GM10248 (cell line): ENCODE results near the gene LSMEM2.
A peak's percentile ranks its signal among the peaks of the same experiment; 100 is the strongest.

Experiments
- CTCF ChIA-PET: fragments of 300-600 bp; sonication (Branson Sonifier 250); formaldehyde crosslinking; extraction: SDS; loops from one replicate; lab custom pipeline; 2021; ENCODE audit warnings: antibody characterized with exemption; lab: Yijun Ruan, JAX
- POLR2A ChIA-PET: fragments of 350-650 bp; sonication (Branson Sonifier 250); formaldehyde crosslinking; extraction: SDS; loops from one replicate; lab custom pipeline; 2020; ENCODE audit warnings: antibody characterized with exemption; lab: Yijun Ruan, JAX
- DNase-seq: peaks from one replicate; pipeline ENCODE4 v3.0.0; 2012; ENCODE audit errors: extremely low spot score
- CTCF ChIP-seq: IDR thresholded peaks from 2 replicates; pipeline ENCODE4 v1.5.1; 2012; ENCODE audit warnings: mild to moderate bottlenecking, low read depth; ENCODE audit errors: extremely low read depth, missing control alignments, control extremely low read depth

LSMEM2 gene

GRCh38 chr3:50233176-50233575 is 45.7 kb upstream of the LSMEM2 start:
- POLR2A ChIA-PET = interaction anchor here (0.6 kb wide), 1 partner anchor 293 kb away, joined by 4 read pairs; the partner anchor contains the start of gene RBM6
- DNase-seq = no peak
- TF ChIP-seq CTCF = no peak
- CTCF ChIA-PET = interaction anchor here (1.0 to 26.7 kb wide), 4 partner anchors 13 to 66 kb away, joined by 3 to 393 read pairs (median 144); partner anchors contain the start of genes GNAT1, HYAL3 and NAA80

- no peak for TF ChIP-seq CTCF
- CTCF ChIA-PET = interaction anchor here (0.7 to 15.1 kb wide), 12 partner anchors 10 to 380 kb away, joined by 3 to 276 read pairs (median 3); no protein-coding TSS in a partner anchor
- DNase-seq = peak; percentile 99
- POLR2A ChIA-PET = interaction anchor here (0.6 to 1.5 kb wide), 11 partner anchors 8 to 456 kb away, joined by 3 to 5 read pairs (median 4); partner anchors contain the start of genes HYAL3, NAA80 and TUSC2
Observed at GRCh38 chr3:50235716-50236483, 43.0 kb upstream of the LSMEM2 start, which contains the start of gene GNAI2. Gene GNAI2, plus strand, starts transcription at chr3:50236204. Its CDS starts 132 bp downstream, at chr3:50236336.

- ChIA-PET CTCF (interaction anchor here (1.1 to 15.1 kb wide), 7 partner anchors 9 to 88 kb away, joined by 3 to 276 read pairs (median 3); no protein-coding TSS in a partner anchor), POLR2A (interaction anchor here (1.1 to 1.5 kb wide), 2 partner anchors 10 to 63 kb away, joined by 4 to 5 read pairs; partner anchors contain the start of genes HYAL3 and NAA80)
- DNase-seq = no peak
- no peak for TF ChIP-seq CTCF
Observed at GRCh38 chr3:50236484-50237132, 42.3 kb upstream of the LSMEM2 start.

- ChIA-PET CTCF (interaction anchor here (1.3 to 15.1 kb wide), 4 partner anchors 9 to 45 kb away, joined by 3 to 276 read pairs (median 16); no protein-coding TSS in a partner anchor), POLR2A (interaction anchor here (0.6 kb wide), 2 partner anchors 35 to 1977 kb away, joined by 5 to 13 read pairs; no protein-coding TSS in a partner anchor)
- DNase-seq = no peak
- no peak for TF ChIP-seq CTCF
Observed at GRCh38 chr3:50237133-50237651, 41.7 kb upstream of the LSMEM2 start.

GRCh38 chr3:50237754-50238548 is 40.9 kb upstream of the LSMEM2 start:
- DNase-seq = peak; percentile 87
- ChIA-PET CTCF (interaction anchor here (1.3 to 15.1 kb wide), 2 partner anchors 8 to 10 kb away, joined by 9 to 276 read pairs; no protein-coding TSS in a partner anchor), POLR2A (interaction anchor here (0.6 kb wide), 2 partner anchors 34 to 1976 kb away, joined by 5 to 13 read pairs; no protein-coding TSS in a partner anchor)
- no peak for TF ChIP-seq CTCF
